Measurements from ENCODE around the gene OARD1. TPM values are rescaled to one million over a fixed set of nuclear protein-coding genes. Genes with fewer than 3 reads are reported as not detected.

Gene OARD1
- total and polyA plus RNA-seq, 4 donors, result 17.1 to 43.2 (median 32.9) TPM

DNA sequence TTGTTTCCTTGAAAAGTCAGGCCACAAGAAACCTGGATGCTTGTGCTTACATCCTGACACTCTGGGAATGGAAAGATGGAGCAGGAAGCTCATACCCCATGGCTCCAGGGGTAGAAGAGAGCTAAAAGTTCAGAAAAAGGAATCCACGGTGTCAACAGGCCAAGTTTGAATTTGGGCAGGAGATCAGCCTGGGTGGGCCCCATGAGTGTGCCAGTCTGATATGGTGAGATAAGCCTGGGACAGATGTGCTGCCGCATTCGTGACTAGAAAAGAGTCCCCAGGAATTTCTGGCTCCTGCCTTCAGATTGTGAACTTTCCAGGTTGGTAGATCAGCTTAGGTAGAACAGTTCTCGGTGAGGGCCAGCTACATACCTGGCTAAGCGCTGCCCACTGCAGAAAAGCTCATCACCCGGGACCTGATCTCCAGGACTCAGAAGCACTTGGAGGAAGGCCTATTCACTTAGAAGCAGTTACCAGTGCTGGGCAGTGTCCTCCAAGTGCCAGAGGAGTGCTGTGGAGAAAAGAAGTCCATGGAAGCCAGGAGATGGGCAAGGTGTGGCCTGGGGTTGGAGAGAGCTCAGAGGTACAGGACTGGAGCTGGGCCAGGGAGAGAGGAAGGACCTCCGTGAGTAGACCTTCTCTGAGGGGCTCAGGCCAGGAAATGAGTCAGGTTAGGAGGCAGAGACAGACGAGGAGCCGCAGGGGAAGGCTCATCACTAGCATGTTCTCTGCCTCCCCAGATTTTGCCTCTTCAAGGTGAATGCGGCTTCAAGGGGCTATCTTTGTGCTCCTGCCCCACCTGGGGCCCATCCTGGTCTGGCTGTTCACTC lies 29.7 kb downstream of the OARD1 start, which contains the start of gene TSPO2:
Gene TSPO2, plus strand, starts transcription at position 242 of the 830 bp plus-strand sequence. Its CDS starts 519 bp downstream, at position 761.
- Histone ChIP-seq H3K4me3 (ENCODE audit: low read depth, low read length) (no peak within 1 kb of the TSS), H3K4me1 (ENCODE audit: control insufficient read depth, insufficient read depth, low read length) (no peaks in the 10 kb centered on the region), H3K27ac (ENCODE audit: low read depth, low read length) (no peak within 1 kb of the TSS), H3K36me3 (ENCODE audit: control insufficient read depth, insufficient read depth, low read length) (peaks cover 2% of the 10 kb centered on the region), H3K9me3 (ENCODE audit: control insufficient read depth, insufficient read depth, low read length) (no peaks in the 10 kb centered on the region), H3K27me3 (ENCODE audit: control insufficient read depth, insufficient read depth, low read length) (no peaks in the 10 kb centered on the region)
- DNase-seq (ENCODE audit: low read depth in 4 of 6, low spot score in 6 of 6), result no peak
- 95% methylated on average over 10 of the region's 10 CpGs for WGBS (ENCODE audit: insufficient coverage)

DNA sequence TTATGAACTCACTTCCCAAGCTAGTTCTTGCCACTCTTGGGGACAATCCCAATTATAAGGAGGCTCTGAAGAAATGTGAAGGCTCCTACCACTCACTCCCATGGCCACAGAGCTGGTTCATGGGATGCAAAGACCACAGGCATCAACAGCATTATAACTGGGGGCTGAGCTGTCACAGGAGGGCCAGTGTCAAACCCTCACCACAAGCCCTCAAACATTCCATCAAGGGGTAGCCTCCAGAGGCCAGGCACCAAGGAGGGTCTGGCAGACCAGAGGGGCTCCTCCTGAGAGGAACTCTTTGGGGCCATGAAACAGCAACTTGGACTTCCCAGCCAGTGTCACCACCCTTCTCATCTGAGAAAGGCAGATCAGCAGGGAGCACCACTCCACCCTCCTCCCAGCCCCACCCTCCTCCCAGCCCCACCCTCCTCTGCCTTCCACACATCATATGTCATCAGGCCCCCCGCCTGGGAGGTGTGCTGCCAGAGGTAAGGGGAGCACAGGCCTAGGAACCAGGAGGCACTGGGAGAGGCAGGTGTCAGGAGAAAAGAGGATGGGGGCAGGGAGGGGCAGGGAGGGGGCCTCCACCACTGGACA lies 31.1 kb downstream of the OARD1 start:
- Histone ChIP-seq H3K36me3 (ENCODE audit: control insufficient read depth, insufficient read depth, low read length) (peaks cover 2% of the 10 kb centered on the region), H3K27ac (ENCODE audit: low read depth, low read length) (no peak overlapping the region), H3K4me1 (ENCODE audit: control insufficient read depth, insufficient read depth, low read length) (no peaks in the 10 kb centered on the region), H3K9me3 (ENCODE audit: control insufficient read depth, insufficient read depth, low read length) (no peaks in the 10 kb centered on the region), H3K27me3 (ENCODE audit: control insufficient read depth, insufficient read depth, low read length) (no peaks in the 10 kb centered on the region), H3K4me3 (ENCODE audit: low read depth, low read length) (no peak overlapping the region)
- WGBS (ENCODE audit: insufficient coverage), result no CpG with 5 or more reads among the region's 1 CpG
- DNase-seq (ENCODE audit: low read depth in 4 of 6, low spot score in 6 of 6), result no peak

DNA sequence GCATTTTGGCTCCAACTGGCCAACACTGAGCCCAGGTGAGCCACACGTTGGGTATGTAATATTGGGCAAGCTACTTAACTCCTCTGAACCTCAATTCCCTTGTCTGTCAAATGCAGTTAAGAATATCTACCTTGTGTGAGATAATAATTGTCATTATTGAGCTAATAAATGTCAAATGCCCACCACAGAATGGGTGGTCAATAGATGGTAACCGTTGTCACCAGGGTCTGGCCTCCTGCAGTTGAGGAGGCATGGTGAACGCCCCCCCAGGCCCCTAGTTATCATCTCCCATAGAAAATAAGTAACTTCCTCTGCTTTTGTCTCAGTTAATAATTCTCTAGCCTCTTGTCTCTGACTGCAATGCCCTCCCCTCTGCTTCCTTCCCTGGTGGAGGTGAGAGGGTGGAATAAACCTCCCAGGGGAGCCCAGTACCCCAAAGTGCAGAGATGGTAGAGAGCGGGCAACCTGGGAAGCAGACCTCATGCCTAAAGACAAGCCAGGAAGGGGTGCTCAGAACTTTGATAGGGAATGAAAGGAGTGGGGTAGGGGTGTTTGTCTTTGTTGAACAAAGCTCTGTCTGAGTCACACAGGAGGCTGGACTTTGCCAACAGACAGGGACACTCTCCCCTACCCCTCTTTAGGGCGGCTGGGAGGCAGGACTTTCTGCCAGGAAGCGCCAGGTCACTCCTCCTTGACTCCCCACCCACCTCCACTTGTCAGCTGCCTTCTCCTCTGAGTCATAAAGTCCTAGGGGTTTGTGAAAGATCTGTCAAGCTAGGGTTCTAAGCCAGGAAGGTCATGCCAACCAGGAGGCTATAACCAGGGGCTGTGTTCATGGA lies 31.8 kb downstream of the OARD1 start:
- Histone ChIP-seq H3K9me3 (ENCODE audit: control insufficient read depth, insufficient read depth, low read length) (no peaks in the 10 kb centered on the region), H3K27ac (ENCODE audit: low read depth, low read length) (no peak overlapping the region), H3K4me1 (ENCODE audit: control insufficient read depth, insufficient read depth, low read length) (no peaks in the 10 kb centered on the region), H3K4me3 (ENCODE audit: low read depth, low read length) (no peak overlapping the region), H3K27me3 (ENCODE audit: control insufficient read depth, insufficient read depth, low read length) (no peaks in the 10 kb centered on the region), H3K36me3 (ENCODE audit: control insufficient read depth, insufficient read depth, low read length) (peaks cover 2% of the 10 kb centered on the region)
- no peak for DNase-seq (ENCODE audit: low read depth in 4 of 6, low spot score in 6 of 6)
- 100% methylated on average over 1 of the region's 6 CpGs for WGBS (ENCODE audit: insufficient coverage)

DNA sequence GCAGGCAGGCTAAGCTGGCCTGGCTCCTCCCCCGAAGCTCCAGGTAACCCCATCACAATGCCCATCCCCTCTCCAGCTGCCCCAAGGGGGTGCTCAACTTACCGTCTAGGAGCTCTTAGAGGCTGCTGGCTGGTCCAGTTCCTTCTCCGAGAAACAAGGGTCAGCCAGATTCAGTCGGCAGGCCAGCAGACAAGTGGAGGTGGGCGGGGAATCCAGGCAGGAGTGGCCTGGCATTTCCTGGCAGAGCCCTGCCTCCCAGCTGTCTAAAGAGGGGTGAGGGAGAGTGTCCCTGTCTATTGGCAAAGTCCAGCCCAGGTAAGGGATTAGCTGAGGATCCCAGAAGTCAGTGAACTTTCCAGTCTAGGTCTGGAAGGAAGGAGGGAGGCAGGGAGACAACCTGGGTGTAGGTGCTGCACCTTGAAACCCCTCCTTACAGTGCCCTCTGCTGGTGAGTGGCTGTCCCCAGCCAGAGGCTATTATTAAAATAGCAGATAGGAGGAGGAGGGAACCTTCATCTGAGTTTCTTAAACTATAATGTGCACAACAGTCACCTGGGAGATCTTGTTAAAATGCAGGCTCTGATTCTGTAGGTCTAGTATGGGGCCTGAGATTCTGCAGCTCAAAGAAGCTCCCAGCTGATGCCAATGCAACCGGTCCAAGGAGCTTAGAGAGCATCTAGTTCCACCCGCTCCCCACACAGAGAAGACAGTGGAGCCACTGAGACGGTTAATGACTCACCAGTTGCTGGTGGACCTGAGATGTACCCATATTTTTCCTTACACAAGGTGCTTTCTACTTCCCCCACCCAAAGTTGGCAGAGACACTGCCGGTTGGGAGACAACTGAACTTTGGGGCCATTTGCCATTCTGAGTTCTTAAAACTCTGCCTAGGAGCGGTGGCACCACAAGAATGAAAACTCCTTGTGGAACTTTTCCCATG lies 32.8 kb downstream of the OARD1 start, which contains the start of gene UNC5CL:
Gene UNC5CL, minus strand, starts transcription at position 162 of the 939 bp plus-strand sequence. CDS start 4,147 bp downstream, outside the sequence.
- Histone ChIP-seq H3K9me3 (ENCODE audit: control insufficient read depth, insufficient read depth, low read length) (no peaks in the 10 kb centered on the region), H3K4me3 (ENCODE audit: low read depth, low read length) (no peak within 1 kb of the TSS), H3K27ac (ENCODE audit: low read depth, low read length) (no peak within 1 kb of the TSS), H3K4me1 (ENCODE audit: control insufficient read depth, insufficient read depth, low read length) (no peaks in the 10 kb centered on the region), H3K36me3 (ENCODE audit: control insufficient read depth, insufficient read depth, low read length) (peaks cover 2% of the 10 kb centered on the region), H3K27me3 (ENCODE audit: control insufficient read depth, insufficient read depth, low read length) (no peaks in the 10 kb centered on the region)
- no peak for DNase-seq (ENCODE audit: low read depth in 4 of 6, low spot score in 6 of 6)
- 79% methylated on average over 10 of the region's 10 CpGs for WGBS (ENCODE audit: insufficient coverage)

DNA sequence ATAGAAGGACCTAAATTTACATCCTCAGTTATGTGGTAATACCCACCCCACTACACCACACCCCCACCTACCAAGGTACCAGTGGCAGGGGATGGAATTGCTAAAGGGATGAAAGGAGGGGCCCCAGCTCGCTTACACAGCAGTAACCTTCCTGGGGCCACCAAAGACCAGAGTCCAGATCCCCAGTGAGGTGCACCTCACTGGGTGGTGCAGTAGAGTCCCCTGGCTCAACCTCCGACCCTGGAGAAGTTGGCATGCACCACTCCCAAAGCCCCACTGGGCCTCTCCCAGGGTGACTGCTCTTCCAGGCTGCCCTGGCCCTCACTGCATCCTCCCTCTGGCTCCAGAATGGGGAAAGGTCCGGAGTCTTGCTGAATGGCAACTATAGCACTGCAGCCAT lies 34.0 kb downstream of the OARD1 start:
- H3K9me3 ChIP-seq (ENCODE audit: control insufficient read depth, insufficient read depth, low read length), result no peaks in the 10 kb centered on the region
- 92% methylated on average over 3 of the region's 3 CpGs for WGBS (ENCODE audit: insufficient coverage)
- H3K27ac ChIP-seq (ENCODE audit: low read depth, low read length), result no peak overlapping the region
- no peak overlapping the region for H3K4me3 ChIP-seq (ENCODE audit: low read depth, low read length)
- no peaks in the 10 kb centered on the region for H3K4me1 ChIP-seq (ENCODE audit: control insufficient read depth, insufficient read depth, low read length)
- no peak for DNase-seq (ENCODE audit: low read depth in 4 of 6, low spot score in 6 of 6)
- H3K27me3 ChIP-seq (ENCODE audit: control insufficient read depth, insufficient read depth, low read length), result no peaks in the 10 kb centered on the region
- peaks cover 3% of the 10 kb centered on the region for H3K36me3 ChIP-seq (ENCODE audit: control insufficient read depth, insufficient read depth, low read length)

DNA sequence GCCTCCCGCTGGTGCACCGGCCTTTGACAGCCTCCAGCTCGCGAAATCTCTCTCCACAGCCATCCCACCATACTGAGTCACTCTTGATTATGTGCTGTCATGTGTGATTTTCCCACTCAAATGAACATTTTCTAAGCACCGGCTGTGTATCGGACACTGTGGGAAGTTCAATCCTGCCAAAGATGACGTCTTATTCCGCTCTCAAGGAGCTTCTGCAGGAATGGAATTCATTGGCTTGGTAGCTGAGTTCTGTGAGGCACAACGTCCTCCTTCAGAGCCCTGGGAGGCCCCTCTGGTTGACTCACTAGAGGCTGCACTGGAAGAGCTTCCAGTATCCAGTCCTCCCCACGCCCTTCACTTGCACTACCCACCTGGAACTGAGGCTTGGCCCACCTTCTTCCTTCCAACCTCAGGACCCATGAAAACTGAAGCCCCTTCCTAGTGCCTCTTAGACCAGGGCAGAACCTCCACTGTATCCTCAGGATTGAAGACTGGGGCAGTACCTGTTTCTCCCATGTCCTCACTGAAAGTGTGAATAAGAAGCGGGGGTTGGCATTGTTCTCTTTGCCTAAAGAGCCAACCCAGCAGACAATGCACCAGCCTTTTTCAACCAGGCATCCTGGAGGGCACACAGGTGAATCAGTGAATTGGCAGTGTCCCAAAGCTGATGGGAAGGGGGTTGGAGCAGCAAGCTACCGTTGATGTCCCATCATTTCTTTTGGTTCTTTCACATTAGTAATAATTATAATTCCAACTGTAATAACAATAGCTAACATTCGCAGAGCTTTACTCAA lies 34.9 kb downstream of the OARD1 start:
- Histone ChIP-seq H3K36me3 (ENCODE audit: control insufficient read depth, insufficient read depth, low read length) (peaks cover 3% of the 10 kb centered on the region), H3K27ac (ENCODE audit: low read depth, low read length) (no peak overlapping the region), H3K4me3 (ENCODE audit: low read depth, low read length) (no peak overlapping the region), H3K9me3 (ENCODE audit: control insufficient read depth, insufficient read depth, low read length) (no peaks in the 10 kb centered on the region), H3K27me3 (ENCODE audit: control insufficient read depth, insufficient read depth, low read length) (no peaks in the 10 kb centered on the region), H3K4me1 (ENCODE audit: control insufficient read depth, insufficient read depth, low read length) (no peaks in the 10 kb centered on the region)
- 72% methylated on average over 8 of the region's 13 CpGs for WGBS (ENCODE audit: insufficient coverage)
- peak in 1 of 6 donors; percentile 39 for DNase-seq (ENCODE audit: low read depth in 4 of 6, low spot score in 6 of 6)

DNA sequence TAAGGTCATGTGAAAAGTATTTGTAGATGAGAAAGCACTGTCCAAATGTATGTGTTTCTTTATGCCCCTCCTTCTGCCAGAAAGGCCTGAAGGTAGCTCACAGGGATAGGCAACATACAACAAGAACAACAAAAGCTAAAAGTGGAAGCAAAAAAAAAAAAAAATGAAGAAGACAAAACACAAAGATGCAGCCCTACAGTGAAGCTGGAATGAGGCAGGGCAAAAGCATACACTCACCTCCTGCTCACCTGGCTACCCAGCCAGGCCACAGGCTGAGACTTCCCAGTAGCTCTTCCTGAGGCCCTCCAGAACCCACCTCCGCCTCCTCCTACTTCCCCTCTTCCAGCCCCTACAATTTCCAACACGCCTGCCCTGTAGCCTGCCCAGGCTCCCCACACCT lies 35.6 kb downstream of the OARD1 start:
- Histone ChIP-seq H3K4me3 (ENCODE audit: low read depth, low read length) (no peak overlapping the region), H3K27ac (ENCODE audit: low read depth, low read length) (no peak overlapping the region), H3K27me3 (ENCODE audit: control insufficient read depth, insufficient read depth, low read length) (no peaks in the 10 kb centered on the region), H3K36me3 (ENCODE audit: control insufficient read depth, insufficient read depth, low read length) (peaks cover 3% of the 10 kb centered on the region), H3K4me1 (ENCODE audit: control insufficient read depth, insufficient read depth, low read length) (no peaks in the 10 kb centered on the region), H3K9me3 (ENCODE audit: control insufficient read depth, insufficient read depth, low read length) (no peaks in the 10 kb centered on the region)
- DNase-seq (ENCODE audit: low read depth in 4 of 6, low spot score in 6 of 6), result no peak
- WGBS (ENCODE audit: insufficient coverage), result 88% methylated on average over 2 of the region's 2 CpGs

- no peak for DNase-seq (ENCODE audit: low read depth in 4 of 6, low spot score in 6 of 6)
- no peak overlapping the region for H3K27ac ChIP-seq (ENCODE audit: low read depth, low read length)
- peaks cover 3% of the 10 kb centered on the region for H3K36me3 ChIP-seq (ENCODE audit: control insufficient read depth, insufficient read depth, low read length)
- H3K4me1 ChIP-seq (ENCODE audit: control insufficient read depth, insufficient read depth, low read length), result no peaks in the 10 kb centered on the region
- H3K9me3 ChIP-seq (ENCODE audit: control insufficient read depth, insufficient read depth, low read length), result no peaks in the 10 kb centered on the region
- WGBS (ENCODE audit: insufficient coverage), result no CpG with 5 or more reads among the region's 3 CpGs
- H3K4me3 ChIP-seq (ENCODE audit: low read depth, low read length), result no peak overlapping the region
- H3K27me3 ChIP-seq (ENCODE audit: control insufficient read depth, insufficient read depth, low read length), result no peaks in the 10 kb centered on the region
Observed at GRCh38 chr6:41036186-41036585, 36.0 kb downstream of the OARD1 start.
